ENCODE results near the gene MCEMP1. TPM values are rescaled to one million over a fixed set of nuclear protein-coding genes. Genes with fewer than 3 reads are reported as not detected.

Gene MCEMP1
- polyA plus RNA-seq, 1 donor from 2014 or later: not detected

DNA sequence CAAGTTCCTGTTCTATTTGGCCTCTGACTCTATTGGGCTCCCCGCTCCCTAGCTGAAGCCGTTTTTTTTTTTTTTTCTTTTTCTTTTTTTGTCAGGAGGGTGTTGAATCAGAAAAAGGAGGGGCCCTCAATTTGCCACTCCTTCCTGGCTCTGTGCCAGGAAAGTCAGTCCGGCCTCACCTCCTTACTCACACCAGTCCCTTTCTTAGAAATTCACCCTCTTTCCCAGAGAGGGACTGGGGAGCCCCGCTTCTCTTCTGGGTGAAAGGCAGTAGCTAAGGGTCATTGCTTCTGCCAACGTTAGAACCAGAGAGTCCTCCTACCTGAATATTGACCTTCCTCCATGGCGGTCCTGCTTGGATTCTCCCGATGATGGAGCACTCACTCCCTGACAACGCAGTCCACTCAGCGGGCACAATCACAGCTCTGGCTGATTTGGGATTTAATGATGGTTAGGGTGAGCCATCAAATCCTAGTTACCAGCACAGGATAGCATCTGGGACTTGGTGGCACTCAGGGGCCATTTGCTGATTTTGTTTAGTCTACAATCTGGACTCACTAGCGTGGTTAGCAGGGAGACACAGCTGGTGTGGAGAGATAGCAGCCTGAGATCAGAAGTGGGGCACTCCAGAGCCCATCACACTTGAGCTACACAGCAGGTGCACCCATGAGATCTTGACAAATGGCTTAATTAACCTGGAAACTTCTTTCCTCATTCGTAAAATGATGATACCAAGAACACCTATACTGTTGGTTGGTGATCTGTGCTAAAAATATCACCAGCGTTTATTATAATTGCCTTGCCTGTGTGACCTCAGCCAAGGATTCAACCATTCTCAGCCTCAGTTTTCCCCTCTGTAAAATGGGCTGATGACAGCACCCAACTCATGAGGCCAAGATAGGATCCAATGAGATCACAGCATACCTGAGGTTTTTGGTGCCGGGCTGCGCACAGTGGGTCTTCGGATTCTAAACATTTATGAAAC is 22.8 kb downstream of the MCEMP1 start:
- H3K27me3 ChIP-seq (ENCODE audit: insufficient read depth, low read depth, low read length): no peaks in the 10 kb centered on the region
- H3K9ac ChIP-seq (ENCODE audit: low read length): no peak overlapping the region
- no peaks in the 10 kb centered on the region for H3K36me3 ChIP-seq (ENCODE audit: insufficient read depth, low read length)
- H3F3A ChIP-seq (ENCODE audit: insufficient read depth, low read length, poor library complexity, severe bottlenecking): no peaks in the 10 kb centered on the region
- H4K20me1 ChIP-seq (ENCODE audit: insufficient read depth): no peaks in the 10 kb centered on the region
- no peak overlapping the region for H2AFZ ChIP-seq (ENCODE audit: low read depth, low read length)
- H3K4me3 ChIP-seq (ENCODE audit: low read length): no peak overlapping the region
- TF ChIP-seq TAF1 (IDR thresholded peaks at IDR 0.05; ENCODE audit: low read depth): no peak
- TF ChIP-seq POLR2AphosphoS5 (IDR thresholded peaks at IDR 0.05): no peak
- TF ChIP-seq, protein P1, sequence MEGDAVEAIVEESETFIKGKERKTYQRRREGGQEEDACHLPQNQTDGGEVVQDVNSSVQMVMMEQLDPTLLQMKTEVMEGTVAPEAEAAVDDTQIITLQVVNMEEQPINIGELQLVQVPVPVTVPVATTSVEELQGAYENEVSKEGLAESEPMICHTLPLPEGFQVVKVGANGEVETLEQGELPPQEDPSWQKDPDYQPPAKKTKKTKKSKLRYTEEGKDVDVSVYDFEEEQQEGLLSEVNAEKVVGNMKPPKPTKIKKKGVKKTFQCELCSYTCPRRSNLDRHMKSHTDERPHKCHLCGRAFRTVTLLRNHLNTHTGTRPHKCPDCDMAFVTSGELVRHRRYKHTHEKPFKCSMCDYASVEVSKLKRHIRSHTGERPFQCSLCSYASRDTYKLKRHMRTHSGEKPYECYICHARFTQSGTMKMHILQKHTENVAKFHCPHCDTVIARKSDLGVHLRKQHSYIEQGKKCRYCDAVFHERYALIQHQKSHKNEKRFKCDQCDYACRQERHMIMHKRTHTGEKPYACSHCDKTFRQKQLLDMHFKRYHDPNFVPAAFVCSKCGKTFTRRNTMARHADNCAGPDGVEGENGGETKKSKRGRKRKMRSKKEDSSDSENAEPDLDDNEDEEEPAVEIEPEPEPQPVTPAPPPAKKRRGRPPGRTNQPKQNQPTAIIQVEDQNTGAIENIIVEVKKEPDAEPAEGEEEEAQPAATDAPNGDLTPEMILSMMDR (IDR thresholded peaks at IDR 0.05; ENCODE audit: poor library complexity, severe bottlenecking): no peak
- TF ChIP-seq SMC3 (conservative IDR thresholded peaks at IDR 0.05; ENCODE audit: poor library complexity): no peak
- no peak for TF ChIP-seq EZH2 (IDR thresholded peaks at IDR 0.05; ENCODE audit: borderline replicate concordance, insufficient read depth, low read length, poor library complexity, severe bottlenecking)
- TF ChIP-seq EP300 (conservative IDR thresholded peaks at IDR 0.05; ENCODE audit: poor library complexity, severe bottlenecking): no peak
- no peaks in the 10 kb centered on the region for H3K9me2 ChIP-seq (ENCODE audit: insufficient read depth, low read length)
- H3K4me2 ChIP-seq (ENCODE audit: low read length): no peak overlapping the region
- no peaks in the 10 kb centered on the region for H3K9me3 ChIP-seq (ENCODE audit: low read length)
- no peaks in the 10 kb centered on the region for H3K79me2 ChIP-seq (replicated peaks; ENCODE audit: insufficient read depth, low read length)
- no peak overlapping the region for H3K27ac ChIP-seq (ENCODE audit: low read length)

DNA sequence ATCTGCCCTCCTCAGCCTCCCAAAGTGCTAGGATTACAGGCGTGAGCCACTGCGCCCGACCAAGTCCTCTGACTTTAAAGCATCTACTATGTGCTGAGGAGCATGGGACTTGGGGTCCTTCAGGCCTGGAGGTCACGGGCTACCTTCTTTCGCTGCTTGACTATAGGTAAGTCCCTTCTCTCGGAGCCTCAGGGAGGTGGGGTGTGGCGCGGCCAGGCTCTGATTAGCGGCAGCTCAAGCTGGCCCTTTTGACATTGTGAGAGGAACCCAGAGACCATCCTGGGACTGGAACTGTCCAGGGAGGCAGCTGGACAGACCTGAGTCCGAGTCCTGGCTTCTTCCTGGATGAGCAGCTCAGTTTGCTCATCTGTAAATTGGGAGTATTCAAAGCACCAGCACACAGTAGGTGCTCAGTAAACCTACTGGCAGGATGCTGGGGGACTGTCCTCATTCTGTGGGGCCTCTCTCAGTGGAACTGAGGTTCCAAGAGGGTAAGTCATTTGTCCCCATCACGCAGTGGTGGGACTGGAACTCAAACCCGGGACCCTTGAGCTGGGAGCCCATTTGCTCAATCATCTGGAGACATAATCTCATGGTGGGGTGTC is 24.3 kb downstream of the MCEMP1 start:
- no peaks in the 10 kb centered on the region for H3K36me3 ChIP-seq (ENCODE audit: insufficient read depth, low read length)
- H3K4me2 ChIP-seq (ENCODE audit: low read length): no peak overlapping the region
- no peaks in the 10 kb centered on the region for H3K27me3 ChIP-seq (ENCODE audit: insufficient read depth, low read depth, low read length)
- no peak overlapping the region for H3K4me3 ChIP-seq (ENCODE audit: low read length)
- H3K9me3 ChIP-seq (ENCODE audit: low read length): no peaks in the 10 kb centered on the region
- H3K9ac ChIP-seq (ENCODE audit: low read length): no peak overlapping the region
- TF ChIP-seq REST (IDR thresholded peaks at IDR 0.05; ENCODE audit: borderline replicate concordance) (no peak), POLR2AphosphoS5 (IDR thresholded peaks at IDR 0.05) (no peak), EP300 (conservative IDR thresholded peaks at IDR 0.05; ENCODE audit: poor library complexity, severe bottlenecking) (no peak), TAF1 (IDR thresholded peaks at IDR 0.05; ENCODE audit: low read depth) (no peak), SMC3 (conservative IDR thresholded peaks at IDR 0.05; ENCODE audit: poor library complexity) (no peak), MXI1 (conservative IDR thresholded peaks at IDR 0.05; ENCODE audit: poor library complexity, severe bottlenecking) (no peak), EZH2 (IDR thresholded peaks at IDR 0.05; ENCODE audit: borderline replicate concordance, insufficient read depth, low read length, poor library complexity, severe bottlenecking) (no peak), RAD21 (conservative IDR thresholded peaks at IDR 0.05) (no peak)
- TF ChIP-seq, protein P1 (IDR thresholded peaks at IDR 0.05; ENCODE audit: poor library complexity, severe bottlenecking): no peak
- no peaks in the 10 kb centered on the region for H4K20me1 ChIP-seq (ENCODE audit: insufficient read depth)
- H3F3A ChIP-seq (ENCODE audit: insufficient read depth, low read length, poor library complexity, severe bottlenecking): no peaks in the 10 kb centered on the region
- H3K27ac ChIP-seq (ENCODE audit: low read length): no peak overlapping the region
- H2AFZ ChIP-seq (ENCODE audit: low read depth, low read length): no peak overlapping the region
- no peaks in the 10 kb centered on the region for H3K9me2 ChIP-seq (ENCODE audit: insufficient read depth, low read length)
- no peaks in the 10 kb centered on the region for H3K79me2 ChIP-seq (replicated peaks; ENCODE audit: insufficient read depth, low read length)
